ENCODE measurements around the gene TMEM117. TPM values are rescaled to one million over a fixed set of nuclear protein-coding genes. Genes with fewer than 3 reads are reported as not detected.

Gene TMEM117
- total RNA-seq, 4 donors from 2014 or later: 13.9 to 34.1 (median 29.1) TPM

DNA sequence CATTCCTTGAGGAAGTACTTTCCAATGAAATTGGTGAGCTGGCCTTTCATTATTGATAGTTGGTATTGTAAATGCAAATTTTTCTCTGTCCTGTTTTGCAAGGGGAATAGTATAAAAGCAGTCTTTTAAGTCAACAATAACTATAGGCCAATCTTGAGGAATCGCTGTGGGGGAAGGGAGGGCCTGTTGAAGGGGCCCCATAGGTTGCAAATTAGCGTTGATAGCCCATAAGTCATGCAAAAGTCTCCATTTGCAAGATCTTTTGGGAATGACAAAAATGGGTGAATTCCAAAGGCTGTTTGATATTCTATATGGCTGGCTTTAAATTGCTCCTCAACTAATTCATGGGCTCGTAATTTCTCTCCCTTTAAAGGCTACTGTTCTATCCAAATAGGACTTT, 143.6 kb downstream of the TMEM117 start:
- no peaks in the 10 kb centered on the region for H3K36me3 ChIP-seq
- DNase-seq (ENCODE audit: low spot score in 2 of 2): no peak
- no peaks in the 10 kb centered on the region for H3K9me3 ChIP-seq
- H3K4me1 ChIP-seq: no peaks in the 10 kb centered on the region
- no peaks in the 10 kb centered on the region for H3K27me3 ChIP-seq
- TF ChIP-seq POLR2A (IDR thresholded peaks at IDR 0.05): no peak
- TF ChIP-seq EP300 (IDR thresholded peaks at IDR 0.05): no peak
- TF ChIP-seq, protein P1, sequence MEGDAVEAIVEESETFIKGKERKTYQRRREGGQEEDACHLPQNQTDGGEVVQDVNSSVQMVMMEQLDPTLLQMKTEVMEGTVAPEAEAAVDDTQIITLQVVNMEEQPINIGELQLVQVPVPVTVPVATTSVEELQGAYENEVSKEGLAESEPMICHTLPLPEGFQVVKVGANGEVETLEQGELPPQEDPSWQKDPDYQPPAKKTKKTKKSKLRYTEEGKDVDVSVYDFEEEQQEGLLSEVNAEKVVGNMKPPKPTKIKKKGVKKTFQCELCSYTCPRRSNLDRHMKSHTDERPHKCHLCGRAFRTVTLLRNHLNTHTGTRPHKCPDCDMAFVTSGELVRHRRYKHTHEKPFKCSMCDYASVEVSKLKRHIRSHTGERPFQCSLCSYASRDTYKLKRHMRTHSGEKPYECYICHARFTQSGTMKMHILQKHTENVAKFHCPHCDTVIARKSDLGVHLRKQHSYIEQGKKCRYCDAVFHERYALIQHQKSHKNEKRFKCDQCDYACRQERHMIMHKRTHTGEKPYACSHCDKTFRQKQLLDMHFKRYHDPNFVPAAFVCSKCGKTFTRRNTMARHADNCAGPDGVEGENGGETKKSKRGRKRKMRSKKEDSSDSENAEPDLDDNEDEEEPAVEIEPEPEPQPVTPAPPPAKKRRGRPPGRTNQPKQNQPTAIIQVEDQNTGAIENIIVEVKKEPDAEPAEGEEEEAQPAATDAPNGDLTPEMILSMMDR (IDR thresholded peaks at IDR 0.05): no peak
- no peak for TF ChIP-seq POLR2AphosphoS5 (IDR thresholded peaks at IDR 0.05)
- 97% methylated on average over 3 of the region's 3 CpGs for WGBS
- H3K27ac ChIP-seq: no peak overlapping the region
- no peak overlapping the region for H3K4me3 ChIP-seq

DNA sequence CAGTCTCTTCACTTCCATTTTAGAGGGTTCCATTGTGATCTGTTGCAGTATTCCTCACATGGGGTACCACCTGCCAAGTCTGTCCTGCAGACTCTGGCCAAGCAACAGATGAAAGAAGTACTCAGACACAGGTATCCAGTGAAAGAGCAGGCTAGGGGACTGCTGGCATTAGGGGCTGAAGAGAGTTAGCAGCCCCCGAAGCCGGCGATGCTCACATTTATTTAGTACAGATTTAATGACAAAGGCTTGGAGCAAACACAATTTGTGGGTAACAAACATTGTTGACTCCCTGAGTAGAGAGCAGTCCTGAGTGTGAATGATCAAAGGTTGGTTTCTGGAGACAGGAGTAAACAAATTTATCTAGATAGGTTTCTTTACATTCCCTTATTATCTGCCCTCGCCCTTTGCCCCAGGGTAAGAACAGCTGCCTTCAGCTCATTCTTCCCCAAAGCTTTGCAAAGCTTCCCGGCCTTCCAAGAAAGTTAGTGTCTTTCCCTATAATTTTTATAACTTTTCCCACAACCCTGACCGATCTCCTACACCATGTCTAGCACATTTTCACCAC, 144.8 kb downstream of the TMEM117 start:
- 97% methylated on average over 6 of the region's 6 CpGs for WGBS
- Histone ChIP-seq H3K27me3 (no peaks in the 10 kb centered on the region), H3K27ac (no peak overlapping the region), H3K4me3 (no peak overlapping the region), H3K4me1 (no peaks in the 10 kb centered on the region), H3K9me3 (no peaks in the 10 kb centered on the region), H3K36me3 (no peaks in the 10 kb centered on the region)
- DNase-seq (ENCODE audit: low spot score in 2 of 2): no peak
- TF ChIP-seq POLR2A (IDR thresholded peaks at IDR 0.05) (no peak), EP300 (IDR thresholded peaks at IDR 0.05) (no peak), POLR2AphosphoS5 (IDR thresholded peaks at IDR 0.05) (no peak)
- TF ChIP-seq, protein P1 (IDR thresholded peaks at IDR 0.05): no peak

DNA sequence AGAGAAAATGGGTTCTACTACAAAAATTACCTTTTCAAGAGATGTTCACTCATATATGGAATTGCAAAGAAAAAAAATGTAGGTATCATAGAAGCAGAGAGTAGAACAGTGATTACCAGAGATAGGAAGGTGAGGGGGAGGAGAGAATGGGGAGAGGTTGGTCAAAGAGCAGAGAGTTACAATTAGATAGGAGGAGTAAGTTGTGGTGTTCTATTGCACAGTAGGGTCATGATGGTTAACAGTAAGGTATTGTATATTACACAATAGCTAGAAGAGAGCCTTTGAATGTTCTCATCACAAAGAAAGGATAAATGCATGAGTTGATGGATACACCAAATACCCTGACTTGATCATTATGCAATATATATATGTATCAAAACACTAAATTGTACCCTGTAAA, 145.8 kb downstream of the TMEM117 start:
- DNase-seq (ENCODE audit: low spot score in 2 of 2): no peak
- H3K27me3 ChIP-seq: no peaks in the 10 kb centered on the region
- H3K36me3 ChIP-seq: no peaks in the 10 kb centered on the region
- H3K4me3 ChIP-seq: no peak overlapping the region
- no peaks in the 10 kb centered on the region for H3K9me3 ChIP-seq
- H3K27ac ChIP-seq: no peak overlapping the region
- no peak for TF ChIP-seq POLR2A (IDR thresholded peaks at IDR 0.05)
- TF ChIP-seq, protein P1 (IDR thresholded peaks at IDR 0.05): no peak
- no peak for TF ChIP-seq EP300 (IDR thresholded peaks at IDR 0.05)
- TF ChIP-seq POLR2AphosphoS5 (IDR thresholded peaks at IDR 0.05): no peak
- H3K4me1 ChIP-seq: no peaks in the 10 kb centered on the region

DNA sequence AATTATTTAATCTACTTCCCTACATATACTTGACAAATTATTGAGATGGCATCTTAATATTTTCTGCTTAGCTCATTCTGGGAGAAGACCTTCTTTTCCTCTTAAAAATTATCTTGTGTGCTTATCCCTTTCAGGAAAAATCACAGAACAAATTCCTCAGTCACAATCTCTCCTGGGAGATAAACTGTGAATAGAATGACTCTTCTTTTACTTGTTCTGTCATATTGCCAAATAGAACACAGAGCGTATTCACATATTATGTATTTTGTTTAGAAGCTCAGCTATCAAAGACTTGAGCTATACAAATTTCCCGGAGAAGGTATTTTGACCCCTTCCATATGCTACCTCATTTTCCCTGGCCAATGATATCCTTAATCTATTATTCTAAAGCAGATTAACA, 146.7 kb downstream of the TMEM117 start:
- no peaks in the 10 kb centered on the region for H3K9me3 ChIP-seq

DNA sequence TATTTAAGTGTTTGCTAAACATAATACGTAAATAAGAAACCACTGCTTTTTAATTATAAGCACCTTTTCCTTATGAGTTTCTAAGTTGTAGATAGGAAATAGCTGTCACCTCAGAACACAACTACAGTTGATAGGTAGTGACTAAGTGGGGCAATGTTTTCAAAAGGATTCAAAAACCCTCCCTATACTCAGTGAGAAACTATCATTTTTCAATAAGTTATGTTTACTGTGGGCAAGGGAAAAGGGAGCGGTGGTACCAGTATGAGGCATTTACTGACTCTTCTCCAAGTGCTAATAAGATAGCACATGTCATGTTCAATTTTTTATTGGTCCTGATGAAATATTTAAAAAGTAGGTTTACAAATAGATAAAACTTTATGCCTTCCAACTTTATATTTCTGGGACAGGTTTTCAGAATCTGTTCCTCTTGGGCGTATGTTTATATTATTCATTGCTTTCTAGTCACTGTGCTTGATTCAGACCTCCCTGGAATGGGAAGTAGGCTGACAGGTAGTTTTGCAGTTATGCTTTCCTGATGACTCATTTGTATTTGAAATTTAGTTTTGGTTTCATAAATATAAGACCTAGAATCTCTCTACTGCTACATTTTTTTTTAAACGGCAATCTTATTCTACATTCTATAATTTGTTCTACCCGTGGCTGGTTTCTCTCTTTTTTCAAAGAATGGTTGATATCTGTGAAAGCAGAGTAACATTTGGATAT, 153.1 kb downstream of the TMEM117 start:
- Histone ChIP-seq H3K4me1 (peaks cover 6% of the 10 kb centered on the region), H3K9me3 (no peaks in the 10 kb centered on the region), H3K27ac (no peak overlapping the region), H3K36me3 (no peaks in the 10 kb centered on the region), H3K27me3 (no peaks in the 10 kb centered on the region), H3K4me3 (no peak overlapping the region)
- TF ChIP-seq POLR2AphosphoS5 (IDR thresholded peaks at IDR 0.05): no peak
- WGBS: 53% methylated on average over 5 of the region's 5 CpGs
- DNase-seq (ENCODE audit: low spot score in 2 of 2): no peak

More for the DNA sequence above, 146.7 kb downstream of the TMEM117 start:
- H3K27ac ChIP-seq: no peak overlapping the region
- DNase-seq (ENCODE audit: low spot score in 2 of 2): no peak
- no peaks in the 10 kb centered on the region for H3K4me1 ChIP-seq
- no peak overlapping the region for H3K4me3 ChIP-seq
- TF ChIP-seq, protein P1 (IDR thresholded peaks at IDR 0.05): no peak
- TF ChIP-seq POLR2A (IDR thresholded peaks at IDR 0.05): no peak
- TF ChIP-seq EP300 (IDR thresholded peaks at IDR 0.05): no peak
- no peak for TF ChIP-seq POLR2AphosphoS5 (IDR thresholded peaks at IDR 0.05)
- H3K27me3 ChIP-seq: no peaks in the 10 kb centered on the region
- 82% methylated on average over 2 of the region's 2 CpGs for WGBS
- H3K36me3 ChIP-seq: no peaks in the 10 kb centered on the region
